ENCODE measurements around the gene G0S2. TPM values are rescaled to one million over a fixed set of nuclear protein-coding genes. Genes with fewer than 3 reads are reported as not detected.

Gene G0S2
- total RNA-seq, 1 donor from 2014 or later = 41.0 TPM

DNA sequence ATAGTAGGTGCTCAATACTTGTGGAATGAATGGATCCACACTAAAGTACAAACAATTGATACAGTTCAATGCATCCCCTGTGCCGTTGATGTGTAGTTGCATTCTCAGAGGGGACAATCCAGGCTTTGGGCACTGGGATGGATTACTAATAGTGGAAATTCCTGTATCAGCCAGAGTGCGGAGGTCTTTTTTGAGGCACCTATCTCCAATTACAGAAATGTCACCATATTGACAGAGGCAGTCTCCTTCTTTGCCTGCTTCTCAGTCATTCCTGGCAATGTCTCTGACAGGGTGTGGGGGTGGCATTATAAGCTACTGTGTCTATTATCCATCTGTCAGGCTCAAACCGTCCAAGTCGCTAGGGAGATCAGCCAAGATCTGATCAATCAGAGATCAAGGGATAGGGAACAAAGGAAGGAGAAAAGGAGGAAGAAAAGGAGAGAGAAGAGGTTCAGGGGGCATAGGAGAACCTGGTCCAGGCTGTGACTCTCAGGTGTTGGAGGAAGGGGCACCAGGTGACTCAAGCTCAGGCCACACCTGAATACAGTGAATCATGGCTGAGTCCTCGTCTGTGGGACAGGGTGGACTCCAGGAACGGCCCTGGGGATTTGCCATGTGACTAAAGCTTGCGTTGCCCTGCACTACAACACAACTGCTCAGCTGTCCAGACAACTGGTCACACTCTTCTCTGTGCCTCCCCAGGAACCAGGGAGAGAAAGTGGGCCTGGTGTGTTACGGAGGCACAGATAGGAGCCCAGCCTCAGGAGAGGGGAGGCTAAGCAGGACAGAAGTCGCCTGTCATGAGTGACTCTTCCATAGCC, 19.6 kb upstream of the G0S2 start:
- H3K4me3 ChIP-seq (ENCODE audit: low read depth, low read length) = no peak overlapping the region
- no peak for DNase-seq (ENCODE audit: low read depth)
- TF ChIP-seq, protein P1, sequence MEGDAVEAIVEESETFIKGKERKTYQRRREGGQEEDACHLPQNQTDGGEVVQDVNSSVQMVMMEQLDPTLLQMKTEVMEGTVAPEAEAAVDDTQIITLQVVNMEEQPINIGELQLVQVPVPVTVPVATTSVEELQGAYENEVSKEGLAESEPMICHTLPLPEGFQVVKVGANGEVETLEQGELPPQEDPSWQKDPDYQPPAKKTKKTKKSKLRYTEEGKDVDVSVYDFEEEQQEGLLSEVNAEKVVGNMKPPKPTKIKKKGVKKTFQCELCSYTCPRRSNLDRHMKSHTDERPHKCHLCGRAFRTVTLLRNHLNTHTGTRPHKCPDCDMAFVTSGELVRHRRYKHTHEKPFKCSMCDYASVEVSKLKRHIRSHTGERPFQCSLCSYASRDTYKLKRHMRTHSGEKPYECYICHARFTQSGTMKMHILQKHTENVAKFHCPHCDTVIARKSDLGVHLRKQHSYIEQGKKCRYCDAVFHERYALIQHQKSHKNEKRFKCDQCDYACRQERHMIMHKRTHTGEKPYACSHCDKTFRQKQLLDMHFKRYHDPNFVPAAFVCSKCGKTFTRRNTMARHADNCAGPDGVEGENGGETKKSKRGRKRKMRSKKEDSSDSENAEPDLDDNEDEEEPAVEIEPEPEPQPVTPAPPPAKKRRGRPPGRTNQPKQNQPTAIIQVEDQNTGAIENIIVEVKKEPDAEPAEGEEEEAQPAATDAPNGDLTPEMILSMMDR (conservative IDR thresholded peaks at IDR 0.05; ENCODE audit: low read depth, low read length) = no peak

DNA sequence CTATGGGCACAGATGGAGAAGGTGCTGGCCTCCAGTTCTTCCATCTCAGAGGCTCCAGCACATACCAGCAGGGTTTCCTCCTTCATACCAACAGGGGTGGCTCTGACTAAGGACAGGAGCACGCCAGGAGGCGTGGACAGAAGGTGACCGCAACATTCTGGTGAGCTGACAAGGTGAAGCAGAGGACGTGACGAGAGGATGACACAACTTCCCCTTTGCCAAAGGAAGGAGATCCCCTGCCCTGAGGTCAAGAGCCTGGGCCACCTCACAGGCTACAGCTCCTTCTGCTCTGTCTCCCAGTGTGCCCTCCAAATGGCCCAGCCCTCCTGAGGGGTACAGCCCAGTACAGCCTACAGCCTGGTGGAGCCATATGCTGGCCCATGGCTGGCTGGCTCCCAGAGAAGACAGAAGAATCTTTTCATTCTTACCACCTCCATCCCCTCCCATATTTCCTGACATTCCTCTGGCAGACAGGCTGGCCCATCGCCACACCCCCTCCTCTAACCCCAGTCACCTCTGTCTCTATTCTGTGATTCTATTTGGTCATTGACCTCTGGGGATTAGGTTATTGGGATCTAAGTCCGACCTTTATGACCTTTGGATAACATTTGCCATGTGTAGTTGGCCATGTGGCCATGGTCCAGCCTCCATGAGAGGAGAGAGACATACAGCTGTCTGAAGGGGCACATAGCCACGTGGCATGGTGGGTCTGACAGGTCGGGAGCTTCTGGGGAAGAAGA, 17.9 kb upstream of the G0S2 start:
- TF ChIP-seq, protein P1 (conservative IDR thresholded peaks at IDR 0.05; ENCODE audit: low read depth, low read length) = no peak
- DNase-seq (ENCODE audit: low read depth) = no peak
- H3K4me3 ChIP-seq (ENCODE audit: low read depth, low read length) = no peak overlapping the region

DNA sequence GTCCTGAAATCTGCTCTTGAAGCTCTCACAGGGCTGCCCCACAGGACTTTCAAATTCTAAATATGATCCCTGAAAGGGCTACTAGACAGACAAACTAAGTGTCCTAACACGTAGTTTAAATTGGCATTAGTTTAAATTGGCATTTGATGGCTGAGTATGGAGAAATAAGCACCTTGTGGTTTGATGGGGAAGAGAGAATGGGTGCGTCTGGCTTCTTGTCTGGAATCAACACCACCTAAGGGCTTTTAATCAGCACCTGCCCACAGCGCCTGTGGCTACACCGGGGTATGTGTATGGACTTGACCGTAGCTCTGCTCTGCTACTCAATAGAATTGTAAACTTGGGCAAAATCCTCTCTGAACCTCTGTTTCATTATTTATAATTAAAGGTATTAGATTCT, 17.3 kb upstream of the G0S2 start:
- H3K4me3 ChIP-seq (ENCODE audit: low read depth, low read length) = no peak overlapping the region
- no peak for DNase-seq (ENCODE audit: low read depth)
- TF ChIP-seq, protein P1 (conservative IDR thresholded peaks at IDR 0.05; ENCODE audit: low read depth, low read length) = no peak

DNA sequence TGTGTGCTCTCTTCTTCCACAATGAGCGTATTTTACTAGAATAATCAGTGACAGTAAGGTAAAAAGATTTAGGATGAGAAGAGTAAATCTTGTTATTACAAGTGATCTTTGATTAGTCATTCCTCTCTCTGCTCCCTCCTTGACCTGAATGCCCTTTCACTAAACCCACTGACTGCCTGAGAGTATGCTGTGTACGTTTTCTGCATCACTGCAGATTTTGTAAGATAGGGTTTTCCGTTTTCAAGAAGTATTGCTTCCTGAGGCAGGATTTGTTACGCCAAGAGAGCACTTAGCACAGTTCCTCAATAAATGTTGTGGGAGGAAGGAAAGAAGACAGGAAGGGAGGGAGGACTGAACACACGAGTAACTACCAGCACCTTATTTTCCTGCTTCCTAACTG, 15.3 kb upstream of the G0S2 start:
- DNase-seq (ENCODE audit: low read depth) = peak; percentile 91
- H3K4me3 ChIP-seq (ENCODE audit: low read depth, low read length) = no peak overlapping the region
- TF ChIP-seq, protein P1 (conservative IDR thresholded peaks at IDR 0.05; ENCODE audit: low read depth, low read length) = no peak

DNA sequence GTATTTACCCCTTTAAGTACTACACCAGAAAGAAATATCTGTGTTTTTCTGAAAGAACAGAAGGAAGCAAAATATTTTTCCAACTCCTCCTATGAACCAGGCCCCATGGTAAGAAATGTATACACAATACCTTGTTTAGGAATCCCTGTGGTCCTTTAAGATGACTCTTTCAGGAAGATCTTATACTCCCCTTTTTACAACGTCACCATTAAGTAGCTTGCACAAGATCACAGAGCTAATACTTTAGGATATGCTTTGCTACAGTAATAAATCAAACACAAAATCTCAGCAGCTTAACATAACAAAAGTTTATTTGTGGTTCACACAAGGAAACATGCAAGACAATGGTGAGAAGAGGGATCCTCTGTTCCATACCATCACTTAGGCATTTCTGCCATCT, 14.1 kb upstream of the G0S2 start:
- TF ChIP-seq, protein P1 (conservative IDR thresholded peaks at IDR 0.05; ENCODE audit: low read depth, low read length) = no peak
- H3K4me3 ChIP-seq (ENCODE audit: low read depth, low read length) = no peak overlapping the region
- DNase-seq (ENCODE audit: low read depth) = no peak

DNA sequence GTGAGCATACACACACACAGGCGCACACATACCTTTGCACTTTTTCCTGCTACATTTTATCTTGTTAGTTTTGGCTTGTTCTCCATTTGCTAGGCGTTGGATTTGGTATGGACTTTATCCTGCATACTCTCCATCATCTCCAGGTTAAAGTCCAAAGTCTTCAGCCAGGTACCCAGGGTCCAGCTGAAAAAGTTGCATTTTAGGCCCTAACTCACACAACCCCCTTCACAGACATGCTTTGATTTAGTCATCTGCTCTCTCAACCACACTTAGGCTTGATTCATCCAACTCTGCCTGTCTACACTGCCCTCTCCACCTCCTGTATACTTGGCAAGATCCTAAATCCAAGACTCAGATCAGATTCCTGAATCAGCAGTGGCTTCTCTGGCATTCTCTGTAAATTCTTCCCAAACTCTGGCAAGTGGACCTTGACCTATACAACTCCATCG, 12.3 kb upstream of the G0S2 start:
- no peak overlapping the region for H3K4me3 ChIP-seq (ENCODE audit: low read depth, low read length)
- no peak for DNase-seq (ENCODE audit: low read depth)
- TF ChIP-seq, protein P1 (conservative IDR thresholded peaks at IDR 0.05; ENCODE audit: low read depth, low read length) = no peak
